HG03108 (cell line): ENCODE data around the gene CHCHD3.

ENCODE experiments used
- ATAC-seq: cut with Tn5 transposase; IDR thresholded peaks from one replicate; pipeline ENCODE4 v1.9.1; 2021; ENCODE audit warnings: moderate library complexity; ENCODE audit not compliant: unreplicated experiment

CHCHD3 gene

GRCh38 chr7:132830941-132831340 is 250.9 kb downstream of the CHCHD3 start:
- no peak for ATAC-seq

- ATAC-seq, result no peak
These were observed 253.4 kb downstream of the CHCHD3 start for GRCh38 chr7:132828502-132828901.

GRCh38 chr7:132825932-132826835 is 255.7 kb downstream of the CHCHD3 start:
- no peak for ATAC-seq

GRCh38 chr7:132825222-132825621 is 256.7 kb downstream of the CHCHD3 start:
- ATAC-seq, result no peak

- no peak for ATAC-seq
These were observed 262.2 kb downstream of the CHCHD3 start for GRCh38 chr7:132819648-132820047.

- ATAC-seq, result no peak
These were observed 263.9 kb downstream of the CHCHD3 start for GRCh38 chr7:132817949-132818348.

- no peak for ATAC-seq
These were observed 266.1 kb downstream of the CHCHD3 start for GRCh38 chr7:132815696-132816311.

GRCh38 chr7:132815130-132815529 is 266.8 kb downstream of the CHCHD3 start:
- no peak for ATAC-seq

GRCh38 chr7:132810561-132810960 is 271.3 kb downstream of the CHCHD3 start:
- ATAC-seq, result no peak

- no peak for ATAC-seq
These were observed 275.1 kb downstream of the CHCHD3 start for GRCh38 chr7:132806834-132807233.

- no peak for ATAC-seq
These were observed 276.1 kb downstream of the CHCHD3 start for GRCh38 chr7:132805766-132806165.

GRCh38 chr7:132804849-132805485 is 276.9 kb downstream of the CHCHD3 start:
- ATAC-seq, result no peak

GRCh38 chr7:132800522-132800921 is 281.4 kb downstream of the CHCHD3 start:
- no peak for ATAC-seq

- no peak for ATAC-seq
These were observed 282.8 kb downstream of the CHCHD3 start for GRCh38 chr7:132799081-132799413.

GRCh38 chr7:132797152-132797551 is 284.7 kb downstream of the CHCHD3 start:
- no peak for ATAC-seq

GRCh38 chr7:132793474-132793873 is 288.4 kb downstream of the CHCHD3 start:
- no peak for ATAC-seq

GRCh38 chr7:132791036-132791435 is 290.9 kb downstream of the CHCHD3 start:
- no peak for ATAC-seq

GRCh38 chr7:132790104-132790503 is 291.8 kb downstream of the CHCHD3 start:
- ATAC-seq, result no peak

- ATAC-seq, result no peak
These were observed 292.6 kb downstream of the CHCHD3 start for GRCh38 chr7:132789281-132789680.

GRCh38 chr7:132785870-132786269 is 296.0 kb downstream of the CHCHD3 start:
- ATAC-seq, result no peak

GRCh38 chr7:132784406-132784805 is 297.5 kb downstream of the CHCHD3 start:
- ATAC-seq, result no peak

- no peak for ATAC-seq
These were observed 298.1 kb downstream of the CHCHD3 start for GRCh38 chr7:132783824-132784223.
